Activated T-helper 17 cell treated with anti-CD3 and anti-CD28 coated beads, Interleukin-2, amount 50 U/mL, for 72 hours (primary cell): ENCODE measurements around the gene SH3RF3. TPM values are rescaled to one million over a fixed set of nuclear protein-coding genes. Genes with fewer than 3 reads are reported as not detected.

Source experiments
- ATAC-seq: fragments of 150-1000 bp; cut with Tn5 transposase; replicated peaks from 2 replicates; pipeline ENCODE4 v1.10.0; 2021; ENCODE audit warnings: mild to moderate bottlenecking, moderate library complexity
- H3K27ac Mint-ChIP-seq: one replicate; pipeline ENCODE4 v1.8.0; 2022; ENCODE audit warnings: mixed read lengths
- H3K27me3 Mint-ChIP-seq: one replicate; pipeline ENCODE4 v1.8.0; 2022; ENCODE audit warnings: mixed read lengths
- H3K36me3 Mint-ChIP-seq: one replicate; pipeline ENCODE4 v1.8.0; 2022; ENCODE audit warnings: low read depth, mild to moderate bottlenecking, mixed read lengths
- H3K4me1 Mint-ChIP-seq: one replicate; pipeline ENCODE4 v1.8.0; 2022; ENCODE audit warnings: mixed read lengths
- H3K4me3 Mint-ChIP-seq: one replicate; pipeline ENCODE4 v1.8.0; 2022; ENCODE audit warnings: mild to moderate bottlenecking, mixed read lengths
- H3K9me3 Mint-ChIP-seq: one replicate; pipeline ENCODE4 v1.8.0; 2022; ENCODE audit warnings: mixed read lengths
- total RNA-seq, 2 donors: library from RNA; stranded (reverse); gene quantifications; one replicate each; pipeline ENCODE4 v1.2.3, GENCODE V29; 2022

Gene SH3RF3
- total RNA-seq, 2 donors from 2014 or later = 0.05 TPM; not detected in 1

- ATAC-seq = no peak
- H3K27me3 Mint-ChIP-seq = no peaks in the 10 kb centered on the region
- H3K9me3 Mint-ChIP-seq = no peaks in the 10 kb centered on the region
- H3K27ac Mint-ChIP-seq = no peak overlapping the region
- H3K36me3 Mint-ChIP-seq = no peaks in the 10 kb centered on the region
- H3K4me1 Mint-ChIP-seq = no peaks in the 10 kb centered on the region
- no peak overlapping the region for H3K4me3 Mint-ChIP-seq
Measured at GRCh38 chr2:109507828-109508227, 378.8 kb downstream of the SH3RF3 start.

DNA sequence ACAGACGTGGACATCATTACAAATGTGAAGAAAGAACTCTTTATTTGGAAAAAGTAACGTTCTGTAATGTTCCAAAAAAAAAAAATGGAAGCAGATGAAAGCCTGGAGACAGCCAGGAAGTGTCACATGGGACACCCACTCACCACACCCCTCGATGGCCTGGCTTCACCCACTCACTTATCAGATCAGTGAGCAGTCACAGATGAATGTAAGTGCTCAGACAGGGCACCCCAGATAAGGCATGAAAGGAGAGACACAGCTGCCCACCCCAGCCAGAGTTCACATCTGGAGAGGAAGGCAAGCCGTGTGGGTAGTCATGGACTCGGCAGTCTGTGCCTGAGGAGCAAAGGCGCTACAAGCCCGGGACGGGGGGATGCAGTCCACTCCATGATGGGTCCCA, 379.6 kb downstream of the SH3RF3 start:
- Mint-ChIP-seq H3K27me3 (peaks cover 3% of the 10 kb centered on the region), H3K27ac (no peak overlapping the region), H3K36me3 (no peaks in the 10 kb centered on the region), H3K9me3 (no peaks in the 10 kb centered on the region), H3K4me3 (no peak overlapping the region), H3K4me1 (peaks cover 5% of the 10 kb centered on the region)
- no peak for ATAC-seq

- Mint-ChIP-seq H3K9me3 (no peaks in the 10 kb centered on the region), H3K4me3 (no peak overlapping the region), H3K36me3 (no peaks in the 10 kb centered on the region), H3K4me1 (peaks cover 12% of the 10 kb centered on the region), H3K27ac (no peak overlapping the region), H3K27me3 (peaks cover 3% of the 10 kb centered on the region)
- peak; percentile 27 for ATAC-seq
Measured at GRCh38 chr2:109510136-109511028, 381.4 kb downstream of the SH3RF3 start.

DNA sequence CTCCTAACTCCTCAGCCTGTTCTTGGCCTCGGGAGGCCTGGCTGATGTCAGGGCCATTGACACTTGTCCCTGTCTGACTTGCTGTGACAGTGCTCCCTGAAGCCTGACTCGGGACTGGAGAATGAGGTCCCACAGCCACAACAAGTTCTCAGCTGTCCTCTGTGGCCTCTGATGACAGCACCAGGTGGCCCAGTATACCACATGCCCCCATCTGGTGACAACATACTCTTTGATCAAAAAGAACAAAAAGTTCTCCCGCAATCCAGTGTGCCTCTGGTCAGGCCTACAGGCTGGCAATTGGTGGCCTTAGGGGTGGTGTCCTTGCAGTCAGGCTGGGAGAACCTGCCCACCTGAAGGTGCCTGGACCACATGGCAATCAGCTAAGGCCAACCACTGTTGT, 382.2 kb downstream of the SH3RF3 start:
- Mint-ChIP-seq H3K27ac (no peak overlapping the region), H3K27me3 (peaks cover 3% of the 10 kb centered on the region), H3K4me3 (no peak overlapping the region), H3K4me1 (peaks cover 12% of the 10 kb centered on the region), H3K36me3 (no peaks in the 10 kb centered on the region), H3K9me3 (no peaks in the 10 kb centered on the region)
- ATAC-seq = no peak

GRCh38 chr2:109512076-109512475, 383.1 kb downstream of the SH3RF3 start:
- H3K4me3 Mint-ChIP-seq = no peak overlapping the region
- H3K4me1 Mint-ChIP-seq = peaks cover 12% of the 10 kb centered on the region
- H3K27me3 Mint-ChIP-seq = peaks cover 3% of the 10 kb centered on the region
- no peaks in the 10 kb centered on the region for H3K36me3 Mint-ChIP-seq
- H3K9me3 Mint-ChIP-seq = no peaks in the 10 kb centered on the region
- no peak overlapping the region for H3K27ac Mint-ChIP-seq
- no peak for ATAC-seq

DNA sequence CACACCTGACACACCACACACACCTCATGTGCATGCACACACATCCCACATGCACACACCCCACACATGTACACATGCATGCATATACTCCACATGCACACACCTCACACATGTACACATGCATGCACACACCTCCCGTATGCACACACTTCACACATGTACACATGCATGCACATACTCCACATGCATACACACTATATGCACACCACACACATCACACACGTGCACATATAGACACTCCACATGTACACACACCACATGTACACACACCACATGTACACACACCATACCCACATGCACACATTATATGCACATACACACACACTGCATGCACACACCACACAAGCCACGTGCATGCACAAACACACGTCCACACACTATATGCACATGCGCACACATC, 384.2 kb downstream of the SH3RF3 start:
- no peak overlapping the region for H3K27ac Mint-ChIP-seq
- no peaks in the 10 kb centered on the region for H3K9me3 Mint-ChIP-seq
- no peak for ATAC-seq
- no peaks in the 10 kb centered on the region for H3K36me3 Mint-ChIP-seq
- no peak overlapping the region for H3K4me3 Mint-ChIP-seq
- peaks cover 12% of the 10 kb centered on the region for H3K4me1 Mint-ChIP-seq
- H3K27me3 Mint-ChIP-seq = peaks cover 3% of the 10 kb centered on the region

- no peak overlapping the region for H3K4me3 Mint-ChIP-seq
- peaks cover 12% of the 10 kb centered on the region for H3K4me1 Mint-ChIP-seq
- H3K9me3 Mint-ChIP-seq = no peaks in the 10 kb centered on the region
- H3K36me3 Mint-ChIP-seq = no peaks in the 10 kb centered on the region
- peak; percentile 77 for ATAC-seq
- no peak overlapping the region for H3K27ac Mint-ChIP-seq
- peaks cover 3% of the 10 kb centered on the region for H3K27me3 Mint-ChIP-seq
Measured at GRCh38 chr2:109513749-109514588, 385.0 kb downstream of the SH3RF3 start.

DNA sequence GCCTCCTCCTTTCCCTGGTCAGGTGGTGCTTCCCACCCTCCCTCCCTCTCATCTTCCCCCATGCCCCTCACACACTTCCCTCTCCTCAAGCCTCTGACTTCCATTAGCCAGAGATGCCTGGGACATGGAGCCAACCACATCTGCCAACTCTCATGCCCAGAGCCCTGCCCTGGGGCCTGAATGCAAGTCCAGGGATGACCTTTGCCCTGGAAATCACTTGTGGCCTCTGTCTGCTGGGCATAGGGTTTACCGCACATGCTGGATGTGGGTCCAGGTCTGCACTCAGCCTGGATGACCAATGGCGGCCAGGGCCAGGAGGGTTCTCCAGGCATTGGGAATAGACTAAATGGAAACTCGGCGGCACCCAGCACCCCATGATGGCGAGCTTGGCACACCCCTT, 385.9 kb downstream of the SH3RF3 start:
- peaks cover 12% of the 10 kb centered on the region for H3K4me1 Mint-ChIP-seq
- H3K4me3 Mint-ChIP-seq = no peak overlapping the region
- ATAC-seq = no peak
- H3K9me3 Mint-ChIP-seq = no peaks in the 10 kb centered on the region
- peaks cover 3% of the 10 kb centered on the region for H3K27me3 Mint-ChIP-seq
- no peak overlapping the region for H3K27ac Mint-ChIP-seq
- H3K36me3 Mint-ChIP-seq = no peaks in the 10 kb centered on the region

- Mint-ChIP-seq H3K4me1 (peaks cover 12% of the 10 kb centered on the region), H3K27me3 (peaks cover 3% of the 10 kb centered on the region), H3K36me3 (no peaks in the 10 kb centered on the region), H3K4me3 (no peak overlapping the region), H3K27ac (no peak overlapping the region), H3K9me3 (no peaks in the 10 kb centered on the region)
- ATAC-seq = no peak
Measured at GRCh38 chr2:109516445-109517117, 387.6 kb downstream of the SH3RF3 start.

GRCh38 chr2:109517118-109517889, 388.3 kb downstream of the SH3RF3 start:
- peaks cover 12% of the 10 kb centered on the region for H3K4me1 Mint-ChIP-seq
- H3K9me3 Mint-ChIP-seq = no peaks in the 10 kb centered on the region
- H3K36me3 Mint-ChIP-seq = no peaks in the 10 kb centered on the region
- H3K4me3 Mint-ChIP-seq = no peak overlapping the region
- H3K27ac Mint-ChIP-seq = no peak overlapping the region
- ATAC-seq = no peak
- H3K27me3 Mint-ChIP-seq = peaks cover 3% of the 10 kb centered on the region

DNA sequence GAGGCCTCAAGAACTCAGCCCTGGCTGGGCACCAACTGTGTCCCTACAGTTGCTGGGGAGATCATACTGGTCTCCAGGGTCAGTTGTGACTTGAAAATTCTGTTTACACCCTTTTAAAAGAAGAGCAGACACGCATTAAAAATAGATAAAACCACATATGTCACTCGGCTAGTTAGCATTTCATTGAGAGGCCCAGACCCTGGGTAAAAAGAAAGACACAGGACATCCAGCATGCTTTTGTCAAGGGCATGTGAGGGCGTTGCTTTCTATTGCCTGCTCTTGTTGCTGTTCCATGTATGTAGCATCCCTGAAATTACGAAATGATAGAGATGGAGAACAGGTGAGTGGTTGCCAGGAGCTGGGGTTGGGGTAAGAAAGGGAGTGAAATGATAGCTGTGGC, 390.5 kb downstream of the SH3RF3 start:
- Mint-ChIP-seq H3K27me3 (no peaks in the 10 kb centered on the region), H3K27ac (no peak overlapping the region), H3K4me1 (no peaks in the 10 kb centered on the region), H3K36me3 (no peaks in the 10 kb centered on the region), H3K9me3 (no peaks in the 10 kb centered on the region), H3K4me3 (no peak overlapping the region)
- ATAC-seq = no peak

- Mint-ChIP-seq H3K27me3 (no peaks in the 10 kb centered on the region), H3K9me3 (no peaks in the 10 kb centered on the region), H3K36me3 (no peaks in the 10 kb centered on the region), H3K4me3 (no peak overlapping the region), H3K4me1 (no peaks in the 10 kb centered on the region), H3K27ac (no peak overlapping the region)
- ATAC-seq = no peak
Measured at GRCh38 chr2:109521233-109522062, 392.4 kb downstream of the SH3RF3 start.

- Mint-ChIP-seq H3K9me3 (no peaks in the 10 kb centered on the region), H3K27me3 (no peaks in the 10 kb centered on the region), H3K4me1 (no peaks in the 10 kb centered on the region), H3K4me3 (no peak overlapping the region), H3K36me3 (no peaks in the 10 kb centered on the region), H3K27ac (no peak overlapping the region)
- no peak for ATAC-seq
Measured at GRCh38 chr2:109522063-109522374, 393.0 kb downstream of the SH3RF3 start.
